OCI-LY1 (cell line): ENCODE results near the gene MYH15.

Source experiments
- H2AFZ ChIP-seq: fragments of 200-600 bp; sonication (generic), shearing (Covaris generic); 2 replicates; pipeline ENCODE4 v1.6.0; 2014; ENCODE audit warnings: antibody characterized with exemption, mild to moderate bottlenecking, low read length
- H3F3A ChIP-seq: fragments of 200-600 bp; sonication (generic), shearing (Covaris generic); 2 replicates; pipeline ENCODE4 v1.6.0; 2014; ENCODE audit warnings: mild to moderate bottlenecking, antibody characterized with exemption, low read length, moderate library complexity; ENCODE audit not compliant: insufficient read depth
- H3K27ac ChIP-seq: fragments of 200-600 bp; sonication (generic); 2 replicates; pipeline ENCODE4 v1.5.1; 2014; ENCODE audit warnings: low read length, mixed run types, mild to moderate bottlenecking, low read depth; ENCODE audit not compliant: poor library complexity, severe bottlenecking
- H3K27me3 ChIP-seq: fragments of 200-600 bp; sonication (generic); 2 replicates; pipeline ENCODE4 v1.6.0; 2014; ENCODE audit warnings: antibody characterized with exemption, mild to moderate bottlenecking, low read length, moderate library complexity; ENCODE audit not compliant: insufficient read depth
- H3K36me3 ChIP-seq: fragments of 200-600 bp; sonication (generic); 2 replicates; pipeline ENCODE4 v1.6.1; 2014; ENCODE audit warnings: mild to moderate bottlenecking, antibody characterized with exemption, low read length, moderate library complexity, mixed read lengths; ENCODE audit not compliant: insufficient read depth
- H3K4me1 ChIP-seq: fragments of 200-600 bp; sonication (generic); 2 replicates; pipeline ENCODE4 v1.5.1; 2014; ENCODE audit warnings: mild to moderate bottlenecking, low read length, moderate library complexity; ENCODE audit not compliant: insufficient read depth, severe bottlenecking
- H3K4me2 ChIP-seq: fragments of 200-600 bp; sonication (generic), shearing (Covaris generic); 2 replicates; pipeline ENCODE4 v1.6.1; 2014; ENCODE audit warnings: low read length
- H3K4me3 ChIP-seq: fragments of 200-600 bp; sonication (generic); 2 replicates; pipeline ENCODE4 v1.5.1; 2014; ENCODE audit warnings: low read length, low read depth, mild to moderate bottlenecking, mixed read lengths; ENCODE audit not compliant: poor library complexity, severe bottlenecking
- H3K79me2 ChIP-seq: fragments of 200-600 bp; shearing (Covaris generic); 2 replicates; pipeline ENCODE4 v1.6.1; 2016; ENCODE audit warnings: mixed run types, low read length, mixed read lengths; ENCODE audit not compliant: insufficient read depth
- H3K9ac ChIP-seq: fragments of 200-600 bp; sonication (generic), shearing (Covaris generic); 2 replicates; pipeline ENCODE4 v1.6.1; 2014; ENCODE audit warnings: mild to moderate bottlenecking, low read length, mixed read lengths
- H3K9me2 ChIP-seq: fragments of 200-600 bp; sonication (generic), shearing (Covaris generic); 2 replicates; pipeline ENCODE4 v1.6.1; 2014; ENCODE audit warnings: low read depth, mild to moderate bottlenecking, low read length, mixed read lengths
- H3K9me3 ChIP-seq: fragments of 200-600 bp; shearing (Covaris generic); 2 replicates; pipeline ENCODE4 v1.6.1; 2014; ENCODE audit warnings: low read length, mixed read lengths
- H4K20me1 ChIP-seq: fragments of 200-600 bp; sonication (generic), shearing (Covaris generic); 2 replicates; pipeline ENCODE4 v1.6.0; 2016; ENCODE audit warnings: mild to moderate bottlenecking, low read length; ENCODE audit not compliant: insufficient read depth
- EZH2 ChIP-seq: fragments of 200-600 bp; sonication (generic), shearing (Covaris generic); IDR thresholded peaks from 2 replicates; pipeline ENCODE4 v1.8.0; 2017; ENCODE audit warnings: borderline replicate concordance, mixed run types, mild to moderate bottlenecking, antibody characterized with exemption, low read length, moderate library complexity, mixed read lengths
- TF ChIP-seq, protein P1 (sequence below): fragments of 200-600 bp; sonication (generic), shearing (Covaris generic); IDR thresholded peaks from 2 replicates; pipeline ENCODE4 v1.5.1; 2017; ENCODE audit warnings: mild to moderate bottlenecking, antibody characterized with exemption, low read length, moderate library complexity, mixed read lengths

The MYH15 gene

GRCh38 chr3:108420926-108421325 lies 89.5 kb downstream of the MYH15 start:
- Histone ChIP-seq H3K9me3 (no peaks in the 10 kb centered on the region), H3F3A (no peaks in the 10 kb centered on the region), H3K9ac (no peak overlapping the region), H3K27me3 (no peaks in the 10 kb centered on the region), H3K79me2 (no peaks in the 10 kb centered on the region), H3K36me3 (no peaks in the 10 kb centered on the region), H3K4me3 (no peak overlapping the region), H3K4me2 (no peak overlapping the region), H3K27ac (no peak overlapping the region), H4K20me1 (no peaks in the 10 kb centered on the region), H3K9me2 (no peaks in the 10 kb centered on the region), H3K4me1 (no peaks in the 10 kb centered on the region), H2AFZ (no peak overlapping the region)
- no peak for TF ChIP-seq EZH2
- TF ChIP-seq, protein P1, sequence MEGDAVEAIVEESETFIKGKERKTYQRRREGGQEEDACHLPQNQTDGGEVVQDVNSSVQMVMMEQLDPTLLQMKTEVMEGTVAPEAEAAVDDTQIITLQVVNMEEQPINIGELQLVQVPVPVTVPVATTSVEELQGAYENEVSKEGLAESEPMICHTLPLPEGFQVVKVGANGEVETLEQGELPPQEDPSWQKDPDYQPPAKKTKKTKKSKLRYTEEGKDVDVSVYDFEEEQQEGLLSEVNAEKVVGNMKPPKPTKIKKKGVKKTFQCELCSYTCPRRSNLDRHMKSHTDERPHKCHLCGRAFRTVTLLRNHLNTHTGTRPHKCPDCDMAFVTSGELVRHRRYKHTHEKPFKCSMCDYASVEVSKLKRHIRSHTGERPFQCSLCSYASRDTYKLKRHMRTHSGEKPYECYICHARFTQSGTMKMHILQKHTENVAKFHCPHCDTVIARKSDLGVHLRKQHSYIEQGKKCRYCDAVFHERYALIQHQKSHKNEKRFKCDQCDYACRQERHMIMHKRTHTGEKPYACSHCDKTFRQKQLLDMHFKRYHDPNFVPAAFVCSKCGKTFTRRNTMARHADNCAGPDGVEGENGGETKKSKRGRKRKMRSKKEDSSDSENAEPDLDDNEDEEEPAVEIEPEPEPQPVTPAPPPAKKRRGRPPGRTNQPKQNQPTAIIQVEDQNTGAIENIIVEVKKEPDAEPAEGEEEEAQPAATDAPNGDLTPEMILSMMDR, result no peak

- no peak overlapping the region for H3K9ac ChIP-seq
- no peaks in the 10 kb centered on the region; the same call in 1 of the 2 replicates for H3K27me3 ChIP-seq
- H3K4me1 ChIP-seq, result no peaks in the 10 kb centered on the region
- H3K4me2 ChIP-seq, result no peak overlapping the region
- no peaks in the 10 kb centered on the region for H3K9me2 ChIP-seq
- no peaks in the 10 kb centered on the region for H3K79me2 ChIP-seq
- no peaks in the 10 kb centered on the region for H3K9me3 ChIP-seq
- no peaks in the 10 kb centered on the region for H4K20me1 ChIP-seq
- TF ChIP-seq EZH2, result no peak
- TF ChIP-seq, protein P1, result no peak
- no peak overlapping the region for H3K4me3 ChIP-seq
- H3K36me3 ChIP-seq, result no peaks in the 10 kb centered on the region
- no peak overlapping the region for H3K27ac ChIP-seq
- no peak overlapping the region for H2AFZ ChIP-seq
- H3F3A ChIP-seq, result no peaks in the 10 kb centered on the region
Measured at GRCh38 chr3:108416111-108416869, 94.1 kb downstream of the MYH15 start.

- H3K4me2 ChIP-seq, result no peak overlapping the region
- no peaks in the 10 kb centered on the region for H3K79me2 ChIP-seq
- H3K4me1 ChIP-seq, result no peaks in the 10 kb centered on the region
- H3K27ac ChIP-seq, result no peak overlapping the region
- no peaks in the 10 kb centered on the region for H3K9me2 ChIP-seq
- H2AFZ ChIP-seq, result no peak overlapping the region
- H3F3A ChIP-seq, result no peaks in the 10 kb centered on the region
- no peak overlapping the region for H3K4me3 ChIP-seq
- H3K27me3 ChIP-seq, result no peaks in the 10 kb centered on the region; the same call in 1 of the 2 replicates
- no peaks in the 10 kb centered on the region for H3K9me3 ChIP-seq
- H3K36me3 ChIP-seq, result no peaks in the 10 kb centered on the region
- H3K9ac ChIP-seq, result no peak overlapping the region
- no peaks in the 10 kb centered on the region for H4K20me1 ChIP-seq
- TF ChIP-seq, protein P1, result no peak
- TF ChIP-seq EZH2, result no peak
Measured at GRCh38 chr3:108415661-108416060, 94.7 kb downstream of the MYH15 start.
